Activated CD8-positive, alpha-beta memory T cell treated with anti-CD3 and anti-CD28 coated beads, Interleukin-2, amount 50 U/mL, for 48 hours (primary cell): ENCODE results near the gene DTWD2.
"Not testable (repeated sequence)": the region's sequence is repeated elsewhere in the genome, so short reads cannot be mapped to it uniquely, and the experiment has no call there.

Experiments
- DNase-seq: peaks from one replicate; pipeline ENCODE4 v3.0.0-alpha.2; 2020

DTWD2 gene

DNA sequence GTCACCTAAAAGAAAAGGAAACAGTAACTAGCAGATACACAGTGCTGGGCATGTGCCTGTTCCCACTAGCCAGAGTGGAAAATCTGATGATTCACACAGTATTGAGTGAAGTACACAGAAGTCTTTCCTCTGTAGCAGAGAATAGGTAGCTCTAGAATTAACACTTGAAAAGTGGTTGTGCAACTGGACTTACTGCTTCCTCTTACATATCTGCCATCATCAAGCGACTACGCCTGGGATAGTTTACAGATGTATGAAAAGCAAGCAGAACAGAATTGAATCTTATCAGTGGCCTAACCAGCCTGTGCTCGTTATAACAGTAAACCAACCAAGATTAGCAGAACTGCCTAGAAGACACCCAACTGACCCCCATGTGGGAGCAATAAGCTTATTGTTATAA, 130.6 kb downstream of the DTWD2 start:
- no peak for DNase-seq

DNA sequence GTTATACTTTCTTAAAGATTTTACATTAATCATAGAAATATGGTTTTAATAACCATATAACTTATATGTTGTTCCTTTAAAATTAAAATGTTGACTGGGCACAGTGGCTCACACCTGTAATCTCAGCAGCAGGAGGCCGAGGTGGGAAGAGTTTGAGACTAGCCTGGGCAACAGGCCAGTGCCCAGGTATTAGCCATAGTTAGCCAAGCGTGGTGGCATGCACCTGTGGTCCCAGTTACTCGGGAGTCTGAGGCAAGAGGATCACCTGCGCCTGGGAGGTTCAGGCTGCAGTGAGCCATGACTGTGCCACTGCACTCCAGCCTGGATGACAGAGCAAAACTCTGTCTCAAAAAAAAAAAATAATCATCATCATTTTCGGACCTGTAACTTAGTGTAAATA, 133.5 kb downstream of the DTWD2 start:
- no peak for DNase-seq

GRCh38 chr5:118851785-118852184, 136.6 kb downstream of the DTWD2 start:
- not testable (repeated sequence) for DNase-seq

GRCh38 chr5:118849507-118849906, 138.8 kb downstream of the DTWD2 start:
- DNase-seq = not testable (repeated sequence)

GRCh38 chr5:118844351-118844750, 144.0 kb downstream of the DTWD2 start:
- DNase-seq = no peak

DNA sequence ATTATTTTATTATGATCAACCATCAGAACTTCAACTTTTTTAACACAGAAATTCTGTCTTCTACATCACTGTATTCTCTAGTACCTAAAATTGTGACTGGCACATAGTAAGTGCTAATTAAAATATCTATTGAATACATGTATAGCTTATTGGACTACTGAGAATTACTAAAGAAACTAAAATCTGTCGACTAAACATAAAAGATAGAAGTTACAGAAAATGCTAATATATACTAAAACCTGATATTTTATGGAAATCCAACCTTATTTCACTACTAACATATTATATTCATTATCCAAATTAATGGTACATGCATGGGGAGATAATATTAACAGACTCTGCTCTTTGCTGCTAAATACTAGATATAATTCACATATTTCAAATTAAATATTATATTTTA, 153.6 kb downstream of the DTWD2 start:
- DNase-seq = no peak

DNA sequence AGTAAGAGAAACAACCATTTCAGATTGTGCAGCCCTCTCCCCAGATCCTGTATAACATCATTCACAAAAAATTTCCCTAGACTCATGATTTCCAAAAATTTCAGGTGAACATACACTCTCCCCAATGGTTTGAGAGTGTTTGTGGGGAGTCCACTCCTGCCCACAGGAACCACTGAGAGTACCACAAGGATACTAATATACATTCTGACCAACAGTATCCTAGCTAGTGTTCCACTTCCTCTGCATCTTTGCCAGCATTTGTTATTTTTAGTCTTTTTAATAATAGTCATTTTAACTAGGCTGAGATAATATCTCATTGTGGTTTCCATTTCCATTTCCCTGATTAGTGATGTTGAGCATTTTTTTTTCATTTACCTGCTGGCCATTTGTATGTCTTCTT, 155.4 kb downstream of the DTWD2 start:
- DNase-seq = no peak

GRCh38 chr5:118825226-118825625, 163.1 kb downstream of the DTWD2 start:
- DNase-seq = no peak

GRCh38 chr5:118818604-118819003, 169.7 kb downstream of the DTWD2 start:
- DNase-seq = no peak

DNA sequence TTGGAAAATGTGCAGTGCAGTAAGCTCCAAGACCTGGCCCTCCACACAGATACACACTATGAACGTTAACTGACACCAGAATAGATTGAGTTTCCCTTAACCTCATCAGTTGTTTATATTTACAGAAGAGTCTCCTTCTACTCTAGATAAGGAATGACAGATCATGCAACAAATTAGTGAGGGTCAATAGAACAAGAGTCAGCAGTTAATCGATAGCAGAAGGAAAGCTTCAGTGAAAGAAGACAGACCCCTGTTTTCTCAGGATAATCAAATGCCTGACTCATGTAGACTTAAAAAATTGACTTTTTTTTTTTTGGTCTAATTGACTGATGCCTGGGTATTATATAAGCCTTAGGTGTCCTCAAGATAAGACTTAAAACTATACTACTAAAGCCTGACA, 179.9 kb downstream of the DTWD2 start:
- DNase-seq = no peak

GRCh38 chr5:118806571-118806970, 181.8 kb downstream of the DTWD2 start:
- no peak for DNase-seq

DNA sequence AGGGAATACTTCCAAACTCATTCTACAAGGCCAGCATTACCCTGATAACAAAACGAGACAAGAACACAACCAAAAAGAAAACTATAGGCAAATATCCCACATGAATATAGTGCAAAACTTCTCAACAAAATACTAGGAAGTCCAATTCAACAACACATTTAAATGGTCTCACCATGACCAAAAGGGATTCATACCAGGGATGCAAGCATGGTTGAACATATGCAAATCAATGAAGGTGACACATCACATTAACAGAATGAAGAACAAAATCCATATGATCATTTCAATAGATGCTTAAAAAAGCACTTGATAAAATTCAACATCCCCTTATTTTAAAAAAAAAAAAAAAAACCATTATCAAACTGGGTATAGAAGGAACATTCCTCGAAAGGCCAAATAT, 186.0 kb downstream of the DTWD2 start:
- DNase-seq = no peak

DNA sequence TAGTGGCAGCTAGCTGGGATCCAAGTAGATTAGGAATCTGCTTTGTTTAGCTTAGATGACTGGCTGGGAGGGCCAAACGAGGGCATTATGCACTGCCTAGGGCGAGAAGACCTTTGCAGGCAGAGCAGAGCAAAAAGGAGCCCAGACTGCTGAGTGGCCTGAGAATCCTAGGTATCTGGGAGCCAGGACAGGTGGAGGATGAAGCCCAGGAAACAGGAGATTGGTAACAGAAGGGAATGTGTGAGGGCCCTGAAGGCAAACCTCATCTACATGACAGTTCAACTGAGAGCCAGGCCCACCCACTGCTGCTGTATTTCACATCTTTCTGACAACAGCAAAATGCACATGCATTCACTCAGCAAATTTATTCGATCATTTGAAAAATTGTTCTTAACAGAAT, 192.3 kb downstream of the DTWD2 start:
- DNase-seq = no peak

GRCh38 chr5:118794281-118794680, 194.1 kb downstream of the DTWD2 start:
- no peak for DNase-seq

DNA sequence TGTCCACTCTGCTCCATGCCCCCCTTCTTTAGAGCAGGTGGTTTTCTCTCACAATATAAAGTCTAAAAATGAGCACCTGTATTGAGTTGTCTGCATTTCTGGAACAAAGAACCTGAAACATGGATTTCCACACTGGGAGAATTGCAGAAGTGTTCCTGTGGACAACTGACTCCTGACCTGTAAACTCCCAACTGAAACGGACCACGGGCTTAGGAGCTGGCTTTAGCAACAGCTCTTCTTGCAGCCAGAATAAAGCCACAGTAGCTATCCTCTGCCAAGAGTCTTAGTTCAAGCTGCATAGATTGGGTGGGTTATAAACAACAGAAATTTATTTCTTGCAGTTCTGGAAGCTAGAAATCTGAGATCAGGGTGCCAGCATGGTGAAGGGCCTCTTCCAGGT, 194.7 kb downstream of the DTWD2 start:
- DNase-seq = no peak

GRCh38 chr5:118793091-118793490, 195.3 kb downstream of the DTWD2 start:
- DNase-seq = no peak

- no peak for DNase-seq
Observed at GRCh38 chr5:118791926-118792734, 196.2 kb downstream of the DTWD2 start.

DNA sequence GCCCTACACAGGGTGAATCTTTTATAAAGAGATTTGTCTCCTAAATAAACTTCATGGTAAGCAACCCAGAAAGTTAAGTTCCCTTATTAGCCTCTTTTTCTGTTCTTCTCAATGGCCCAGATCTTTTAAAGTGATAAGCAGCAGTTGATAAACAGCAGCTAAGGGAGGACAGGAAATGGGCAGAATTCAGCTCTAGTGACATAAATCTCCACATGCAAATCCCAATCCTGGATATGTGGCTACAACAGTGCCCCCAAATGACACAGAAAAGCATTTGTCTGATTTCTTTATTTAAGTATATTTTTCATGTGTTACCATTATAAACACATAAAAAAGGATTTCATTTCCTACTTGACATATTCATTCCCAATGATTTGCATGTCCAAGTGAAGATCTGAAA, 199.0 kb downstream of the DTWD2 start:
- no peak for DNase-seq

DNA sequence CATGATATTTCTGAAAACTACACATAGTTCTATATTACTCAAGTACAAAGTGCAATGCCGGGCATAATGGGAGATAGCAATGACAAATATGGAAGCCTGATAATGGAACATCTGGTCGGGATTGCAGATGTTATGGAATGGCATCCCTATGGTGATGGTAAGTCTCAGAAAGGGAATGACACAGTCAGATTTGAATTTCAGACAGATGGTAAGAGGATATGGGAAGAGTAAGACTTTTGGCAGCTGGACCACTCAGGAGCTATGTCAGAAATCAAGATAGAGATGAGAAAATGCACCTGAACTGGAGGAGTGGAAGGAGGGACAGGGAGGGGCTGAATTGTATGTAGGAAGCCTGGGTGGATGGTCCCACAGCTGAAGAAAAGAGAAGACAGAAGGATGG, 200.0 kb downstream of the DTWD2 start:
- no peak for DNase-seq
